Adrenal gland (tissue), 5 donors: Measurements from ENCODE around the gene SMIM5.

Source experiments
- POLR2A ChIP-seq, 2 donors: fragments of 450-650 bp; IDR thresholded peaks; one replicate each; pipeline ENCODE4 v1.6.1; 2017; ENCODE audit warnings: antibody characterized with exemption in 2 of 2, mild to moderate bottlenecking in 2 of 2, moderate library complexity in 1 of 2
- TF ChIP-seq, protein P1 (sequence below), 6 experiments: fragments of 450-650 bp in 4 of 6; fragments of 200-600 bp in 2 of 6; sonication (generic) in 1 of 6; IDR thresholded peaks; 1 replicate in 5 of 6; 2 replicates in 1 of 6; pipeline versions ENCODE4 v1.5.1 to v1.8.0; 2016 to 2021; ENCODE audit warnings: antibody characterized with exemption in 6 of 6, mild to moderate bottlenecking in 2 of 6, moderate library complexity in 1 of 6
- donor health status: DM: no; HTN: no; CAD: no.

DNA sequence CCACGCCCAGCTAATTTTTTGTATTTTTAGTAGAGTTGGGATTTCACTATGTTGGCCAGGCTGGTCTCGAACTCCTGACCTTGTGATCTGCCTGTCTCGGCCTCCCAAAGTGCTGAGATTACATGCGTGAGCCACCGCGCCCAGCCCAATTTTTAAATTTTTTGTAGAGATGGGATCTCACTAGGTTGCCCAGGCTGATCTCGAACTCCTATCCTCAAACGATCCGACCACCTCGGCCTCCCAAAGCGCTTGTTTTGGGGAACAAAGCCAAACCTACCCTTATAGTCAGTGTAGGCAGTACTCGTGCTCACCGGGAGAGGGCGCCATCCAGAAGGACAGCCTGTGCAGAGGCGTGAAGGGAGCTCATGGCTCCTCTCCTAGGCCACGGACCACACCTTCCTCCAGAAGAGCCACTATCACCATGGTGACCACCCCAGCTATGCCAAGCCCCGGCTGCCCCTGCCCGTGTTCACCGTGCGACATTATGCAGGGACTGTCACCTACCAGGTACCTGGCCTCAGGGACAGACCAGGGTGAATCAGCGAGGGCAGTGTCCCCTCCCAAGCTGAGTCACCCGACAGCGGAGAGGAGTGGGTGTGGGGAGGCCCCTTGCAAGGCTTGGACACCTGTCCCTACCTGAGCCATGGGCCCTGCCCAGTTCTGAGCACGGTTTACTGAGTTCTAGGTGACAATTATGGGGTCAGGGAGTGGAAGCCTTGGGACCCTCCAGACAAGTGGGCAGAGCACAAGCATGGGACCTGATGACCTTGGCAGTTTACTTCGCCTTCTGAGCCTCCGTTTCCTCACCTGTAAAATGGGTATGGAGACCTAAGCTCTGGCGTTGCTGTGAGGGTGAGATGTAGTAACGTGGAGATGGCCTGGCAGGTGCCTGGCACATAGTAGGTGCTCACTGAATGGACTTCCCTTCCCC lies 31.9 kb upstream of the SMIM5 start:
- TF ChIP-seq, protein P1, sequence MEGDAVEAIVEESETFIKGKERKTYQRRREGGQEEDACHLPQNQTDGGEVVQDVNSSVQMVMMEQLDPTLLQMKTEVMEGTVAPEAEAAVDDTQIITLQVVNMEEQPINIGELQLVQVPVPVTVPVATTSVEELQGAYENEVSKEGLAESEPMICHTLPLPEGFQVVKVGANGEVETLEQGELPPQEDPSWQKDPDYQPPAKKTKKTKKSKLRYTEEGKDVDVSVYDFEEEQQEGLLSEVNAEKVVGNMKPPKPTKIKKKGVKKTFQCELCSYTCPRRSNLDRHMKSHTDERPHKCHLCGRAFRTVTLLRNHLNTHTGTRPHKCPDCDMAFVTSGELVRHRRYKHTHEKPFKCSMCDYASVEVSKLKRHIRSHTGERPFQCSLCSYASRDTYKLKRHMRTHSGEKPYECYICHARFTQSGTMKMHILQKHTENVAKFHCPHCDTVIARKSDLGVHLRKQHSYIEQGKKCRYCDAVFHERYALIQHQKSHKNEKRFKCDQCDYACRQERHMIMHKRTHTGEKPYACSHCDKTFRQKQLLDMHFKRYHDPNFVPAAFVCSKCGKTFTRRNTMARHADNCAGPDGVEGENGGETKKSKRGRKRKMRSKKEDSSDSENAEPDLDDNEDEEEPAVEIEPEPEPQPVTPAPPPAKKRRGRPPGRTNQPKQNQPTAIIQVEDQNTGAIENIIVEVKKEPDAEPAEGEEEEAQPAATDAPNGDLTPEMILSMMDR (IDR thresholded peaks at IDR 0.05), result peak; percentile 47 to 76 (median 66)
- TF ChIP-seq POLR2A (IDR thresholded peaks at IDR 0.05), result no peak
